Measurements from ENCODE around the gene ZNF608. TPM values are rescaled to one million over a fixed set of nuclear protein-coding genes. Genes with fewer than 3 reads are reported as not detected.

The ZNF608 gene
- total RNA-seq, 2 donors from 2014 or later: 13.5 to 30.4 TPM

GRCh38 chr5:124718380-124718789 lies 28.1 kb downstream of the ZNF608 start:
- peaks cover 0 to 22% of the 10 kb centered on the region in 2 donors for H3K4me1 ChIP-seq (ENCODE audit: control insufficient read depth in 1 of 2, low read depth in 2 of 2)

GRCh38 chr5:124716169-124716568 lies 30.3 kb downstream of the ZNF608 start:
- ATAC-seq (ENCODE audit: insufficient number of reproducible peaks, low FRiP score, low read depth) (no peak), DNase-seq (ENCODE audit: low spot score) (no peak)
- Histone ChIP-seq H3K36me3 (no peaks in the 10 kb centered on the region), H3K4me3 (no peak overlapping the region), H3K4me1 (ENCODE audit: control insufficient read depth in 1 of 2, low read depth in 2 of 2) (peaks cover 0 to 22% of the 10 kb centered on the region in 2 donors), H3K27me3 (replicated peaks; ENCODE audit: insufficient read depth) (no peaks in the 10 kb centered on the region), H3K9me3 (no peaks in the 10 kb centered on the region), H3K27ac (no peak overlapping the region)
- no peak for TF ChIP-seq CTCF (IDR thresholded peaks at IDR 0.05)

More at GRCh38 chr5:124718380-124718789, 28.1 kb downstream of the ZNF608 start:
- ATAC-seq (ENCODE audit: insufficient number of reproducible peaks, low FRiP score, low read depth) (no peak), DNase-seq (ENCODE audit: low spot score) (no peak)
- Histone ChIP-seq H3K36me3 (no peaks in the 10 kb centered on the region), H3K4me3 (no peak overlapping the region), H3K9me3 (no peaks in the 10 kb centered on the region), H3K27me3 (replicated peaks; ENCODE audit: insufficient read depth) (no peaks in the 10 kb centered on the region), H3K27ac (no peak overlapping the region)
- TF ChIP-seq CTCF (IDR thresholded peaks at IDR 0.05): no peak

- ATAC-seq (ENCODE audit: insufficient number of reproducible peaks, low FRiP score, low read depth): no peak
- H3K36me3 ChIP-seq: no peaks in the 10 kb centered on the region
- H3K27ac ChIP-seq: no peak overlapping the region
- H3K4me3 ChIP-seq: no peak overlapping the region
- H3K9me3 ChIP-seq: no peaks in the 10 kb centered on the region
- no peak for DNase-seq (ENCODE audit: low spot score)
- TF ChIP-seq CTCF (IDR thresholded peaks at IDR 0.05): no peak
- H3K27me3 ChIP-seq (replicated peaks; ENCODE audit: insufficient read depth): no peaks in the 10 kb centered on the region
- H3K4me1 ChIP-seq (ENCODE audit: control insufficient read depth in 1 of 2, low read depth in 2 of 2): peaks cover 0 to 14% of the 10 kb centered on the region in 2 donors
Observed at GRCh38 chr5:124714910-124715309, 31.5 kb downstream of the ZNF608 start.

- Histone ChIP-seq H3K27me3 (replicated peaks; ENCODE audit: insufficient read depth) (no peaks in the 10 kb centered on the region), H3K9me3 (no peaks in the 10 kb centered on the region), H3K4me1 (ENCODE audit: control insufficient read depth in 1 of 2, low read depth in 2 of 2) (peaks cover 0 to 10% of the 10 kb centered on the region in 2 donors), H3K27ac (no peak overlapping the region), H3K36me3 (no peaks in the 10 kb centered on the region), H3K4me3 (no peak overlapping the region)
- no peak for TF ChIP-seq CTCF (IDR thresholded peaks at IDR 0.05)
- DNase-seq (ENCODE audit: low spot score) (no peak), ATAC-seq (ENCODE audit: insufficient number of reproducible peaks, low FRiP score, low read depth) (no peak)
Observed at GRCh38 chr5:124713595-124713994, 32.8 kb downstream of the ZNF608 start.

GRCh38 chr5:124712731-124713305 lies 33.6 kb downstream of the ZNF608 start:
- Histone ChIP-seq H3K36me3 (no peaks in the 10 kb centered on the region), H3K9me3 (no peaks in the 10 kb centered on the region), H3K27ac (no peak overlapping the region), H3K4me1 (ENCODE audit: control insufficient read depth in 1 of 2, low read depth in 2 of 2) (peaks cover 0 to 3% of the 10 kb centered on the region in 2 donors), H3K4me3 (no peak overlapping the region), H3K27me3 (replicated peaks; ENCODE audit: insufficient read depth) (no peaks in the 10 kb centered on the region)
- TF ChIP-seq CTCF (IDR thresholded peaks at IDR 0.05): no peak
- no peak for DNase-seq (ENCODE audit: low spot score)
- ATAC-seq (ENCODE audit: insufficient number of reproducible peaks, low FRiP score, low read depth): no peak

Data from thoracic aorta (tissue), 2 donors.